Activated naive CD4-positive, alpha-beta T cell treated with anti-CD3 and anti-CD28 coated beads, Interleukin-2, amount 10 ng/mL, durations not matched to agents 7 days and 5 days (primary cell): ENCODE results near the gene FHIT.

Source experiments
- CTCF ChIA-PET: fragments of 350-600 bp; sonication (Branson Sonifier 250); formaldehyde crosslinking; loops from one replicate; lab custom pipeline; 2021; ENCODE audit warnings: antibody characterized with exemption; lab: Charles Lee
- DNase-seq: peaks from one replicate; pipeline ENCODE4 v3.0.0-alpha.2; 2020
- H3K27ac Mint-ChIP-seq: one replicate; pipeline ENCODE4 v1.8.0; 2021; ENCODE audit warnings: mild to moderate bottlenecking, moderate library complexity, mixed read lengths
- H3K27me3 Mint-ChIP-seq: one replicate; pipeline ENCODE4 v1.8.0; 2021; ENCODE audit warnings: mild to moderate bottlenecking, mixed read lengths
- H3K36me3 Mint-ChIP-seq: one replicate; pipeline ENCODE4 v1.8.0; 2021; ENCODE audit warnings: mixed read lengths
- H3K4me1 Mint-ChIP-seq: one replicate; pipeline ENCODE4 v1.8.0; 2021; ENCODE audit warnings: mixed read lengths
- H3K4me3 Mint-ChIP-seq: one replicate; pipeline ENCODE4 v1.8.0; 2021; ENCODE audit warnings: mild to moderate bottlenecking, moderate library complexity, mixed read lengths
- H3K9me3 Mint-ChIP-seq: one replicate; pipeline ENCODE4 v1.8.0; 2021; ENCODE audit warnings: mixed read lengths

FHIT gene

GRCh38 chr3:59854061-59854709, 1397.1 kb downstream of the FHIT start:
- no peak overlapping the region for H3K4me3 Mint-ChIP-seq
- DNase-seq = no peak
- peaks cover 49% of the 10 kb centered on the region for H3K36me3 Mint-ChIP-seq
- no peaks in the 10 kb centered on the region for H3K27me3 Mint-ChIP-seq
- H3K4me1 Mint-ChIP-seq = peaks cover 8% of the 10 kb centered on the region
- CTCF ChIA-PET = no interaction called here
- H3K9me3 Mint-ChIP-seq = no peaks in the 10 kb centered on the region
- H3K27ac Mint-ChIP-seq = no peak overlapping the region

GRCh38 chr3:59850417-59850816, 1400.8 kb downstream of the FHIT start:
- peak overlapping the region; percentile 38 for H3K27ac Mint-ChIP-seq
- peaks cover 60% of the 10 kb centered on the region for H3K36me3 Mint-ChIP-seq
- H3K9me3 Mint-ChIP-seq = peaks cover 6% of the 10 kb centered on the region
- no peaks in the 10 kb centered on the region for H3K27me3 Mint-ChIP-seq
- CTCF ChIA-PET = interaction anchor here (1.0 kb wide), 1 partner anchor 8 kb away, joined by 4 read pairs; no protein-coding TSS in a partner anchor
- no peak overlapping the region for H3K4me3 Mint-ChIP-seq
- no peak for DNase-seq
- no peaks in the 10 kb centered on the region for H3K4me1 Mint-ChIP-seq

GRCh38 chr3:59845386-59845785, 1405.9 kb downstream of the FHIT start:
- H3K36me3 Mint-ChIP-seq = peaks cover 52% of the 10 kb centered on the region
- peaks cover 6% of the 10 kb centered on the region for H3K9me3 Mint-ChIP-seq
- DNase-seq = no peak
- peaks cover 13% of the 10 kb centered on the region for H3K4me1 Mint-ChIP-seq
- no peak overlapping the region for H3K4me3 Mint-ChIP-seq
- CTCF ChIA-PET = no interaction called here
- H3K27ac Mint-ChIP-seq = no peak overlapping the region
- H3K27me3 Mint-ChIP-seq = no peaks in the 10 kb centered on the region

- H3K27me3 Mint-ChIP-seq = no peaks in the 10 kb centered on the region
- no peak overlapping the region for H3K4me3 Mint-ChIP-seq
- no peak overlapping the region for H3K27ac Mint-ChIP-seq
- H3K36me3 Mint-ChIP-seq = peaks cover 54% of the 10 kb centered on the region
- H3K9me3 Mint-ChIP-seq = peaks cover 6% of the 10 kb centered on the region
- CTCF ChIA-PET = no interaction called here
- H3K4me1 Mint-ChIP-seq = peaks cover 25% of the 10 kb centered on the region
- DNase-seq = no peak
These were observed 1407.4 kb downstream of the FHIT start for GRCh38 chr3:59843821-59844220.

- no peak for DNase-seq
- Mint-ChIP-seq H3K36me3 (peaks cover 55% of the 10 kb centered on the region), H3K27ac (no peak overlapping the region), H3K9me3 (peaks cover 3% of the 10 kb centered on the region), H3K4me3 (no peak overlapping the region), H3K4me1 (peaks cover 25% of the 10 kb centered on the region), H3K27me3 (no peaks in the 10 kb centered on the region)
- CTCF ChIA-PET = no interaction called here
These were observed 1411.3 kb downstream of the FHIT start for GRCh38 chr3:59839810-59840515.

GRCh38 chr3:59839283-59839682, 1412.0 kb downstream of the FHIT start:
- peaks cover 3% of the 10 kb centered on the region for H3K9me3 Mint-ChIP-seq
- peaks cover 56% of the 10 kb centered on the region for H3K36me3 Mint-ChIP-seq
- no peaks in the 10 kb centered on the region for H3K27me3 Mint-ChIP-seq
- H3K4me1 Mint-ChIP-seq = peaks cover 25% of the 10 kb centered on the region
- H3K27ac Mint-ChIP-seq = no peak overlapping the region
- no peak overlapping the region for H3K4me3 Mint-ChIP-seq
- CTCF ChIA-PET = no interaction called here
- DNase-seq = no peak

GRCh38 chr3:59836531-59836930, 1414.7 kb downstream of the FHIT start:
- H3K4me1 Mint-ChIP-seq = peaks cover 22% of the 10 kb centered on the region
- no peak for DNase-seq
- no peak overlapping the region for H3K4me3 Mint-ChIP-seq
- peaks cover 3% of the 10 kb centered on the region for H3K9me3 Mint-ChIP-seq
- H3K27ac Mint-ChIP-seq = no peak overlapping the region
- CTCF ChIA-PET = no interaction called here
- peaks cover 54% of the 10 kb centered on the region for H3K36me3 Mint-ChIP-seq
- no peaks in the 10 kb centered on the region for H3K27me3 Mint-ChIP-seq

GRCh38 chr3:59832702-59833101, 1418.5 kb downstream of the FHIT start:
- CTCF ChIA-PET = no interaction called here
- Mint-ChIP-seq H3K9me3 (no peaks in the 10 kb centered on the region), H3K36me3 (peaks cover 42% of the 10 kb centered on the region), H3K27me3 (no peaks in the 10 kb centered on the region), H3K4me3 (no peak overlapping the region), H3K4me1 (no peaks in the 10 kb centered on the region), H3K27ac (no peak overlapping the region)
- no peak for DNase-seq

GRCh38 chr3:59832241-59832640, 1419.0 kb downstream of the FHIT start:
- Mint-ChIP-seq H3K36me3 (peaks cover 44% of the 10 kb centered on the region), H3K4me3 (no peak overlapping the region), H3K4me1 (no peaks in the 10 kb centered on the region), H3K27me3 (no peaks in the 10 kb centered on the region), H3K27ac (no peak overlapping the region), H3K9me3 (no peaks in the 10 kb centered on the region)
- CTCF ChIA-PET = no interaction called here
- DNase-seq = no peak

GRCh38 chr3:59831394-59831793, 1419.9 kb downstream of the FHIT start:
- Mint-ChIP-seq H3K27me3 (no peaks in the 10 kb centered on the region), H3K27ac (no peak overlapping the region), H3K36me3 (peaks cover 52% of the 10 kb centered on the region), H3K9me3 (no peaks in the 10 kb centered on the region), H3K4me1 (peaks cover 2% of the 10 kb centered on the region), H3K4me3 (no peak overlapping the region)
- no peak for DNase-seq
- CTCF ChIA-PET = no interaction called here

GRCh38 chr3:59829527-59829926, 1421.7 kb downstream of the FHIT start:
- no peak overlapping the region for H3K27ac Mint-ChIP-seq
- no peak overlapping the region for H3K4me3 Mint-ChIP-seq
- CTCF ChIA-PET = no interaction called here

GRCh38 chr3:59824876-59825275, 1426.4 kb downstream of the FHIT start:
- Mint-ChIP-seq H3K27me3 (no peaks in the 10 kb centered on the region), H3K4me3 (no peak overlapping the region), H3K27ac (peak overlapping the region; percentile 15), H3K9me3 (peaks cover 7% of the 10 kb centered on the region), H3K4me1 (peaks cover 8% of the 10 kb centered on the region), H3K36me3 (peaks cover 54% of the 10 kb centered on the region)
- no peak for DNase-seq
- CTCF ChIA-PET = no interaction called here

More at GRCh38 chr3:59829527-59829926, 1421.7 kb downstream of the FHIT start:
- Mint-ChIP-seq H3K4me1 (peaks cover 2% of the 10 kb centered on the region), H3K9me3 (no peaks in the 10 kb centered on the region), H3K27me3 (no peaks in the 10 kb centered on the region), H3K36me3 (peaks cover 43% of the 10 kb centered on the region)
- no peak for DNase-seq

- Mint-ChIP-seq H3K27ac (no peak overlapping the region), H3K9me3 (peaks cover 7% of the 10 kb centered on the region), H3K4me3 (no peak overlapping the region), H3K4me1 (peaks cover 6% of the 10 kb centered on the region), H3K27me3 (no peaks in the 10 kb centered on the region), H3K36me3 (peaks cover 47% of the 10 kb centered on the region)
- DNase-seq = no peak
- CTCF ChIA-PET = no interaction called here
These were observed 1430.0 kb downstream of the FHIT start for GRCh38 chr3:59821274-59821673.

GRCh38 chr3:59820352-59820934, 1430.8 kb downstream of the FHIT start:
- Mint-ChIP-seq H3K9me3 (peaks cover 7% of the 10 kb centered on the region), H3K27ac (no peak overlapping the region), H3K4me1 (peaks cover 6% of the 10 kb centered on the region), H3K36me3 (peaks cover 51% of the 10 kb centered on the region), H3K27me3 (no peaks in the 10 kb centered on the region), H3K4me3 (no peak overlapping the region)
- no peak for DNase-seq
- CTCF ChIA-PET = no interaction called here

GRCh38 chr3:59818919-59819300, 1432.3 kb downstream of the FHIT start:
- Mint-ChIP-seq H3K4me3 (no peak overlapping the region), H3K36me3 (peaks cover 58% of the 10 kb centered on the region), H3K27ac (no peak overlapping the region), H3K9me3 (peaks cover 7% of the 10 kb centered on the region), H3K27me3 (no peaks in the 10 kb centered on the region), H3K4me1 (peaks cover 6% of the 10 kb centered on the region)
- CTCF ChIA-PET = no interaction called here
- no peak for DNase-seq
